H9 (cell line): ENCODE data around the gene CSTA. TPM values are rescaled to one million over a fixed set of nuclear protein-coding genes. Genes with fewer than 3 reads are reported as not detected.

Experiments used
- DNase-seq: peaks from one replicate; pipeline ENCODE4 v3.0.0-alpha.2; 2017
- H2AFZ ChIP-seq: one replicate; pipeline ENCODE4 v1.6.1; 2013; ENCODE audit warnings: mild to moderate bottlenecking, low read length, control low read depth, moderate library complexity
- H2AK5ac ChIP-seq: 2 replicates; pipeline ENCODE4 v1.6.1; 2013; ENCODE audit warnings: low read length, control low read depth, mixed read lengths; ENCODE audit not compliant: insufficient read length
- H2BK120ac ChIP-seq: one replicate; pipeline ENCODE4 v1.6.1; 2013; ENCODE audit warnings: low read depth, mild to moderate bottlenecking, low read length, control low read depth, inconsistent platforms; ENCODE audit not compliant: poor library complexity, severe bottlenecking
- H2BK12ac ChIP-seq: 2 replicates; pipeline ENCODE4 v1.6.1; 2013; ENCODE audit warnings: low read length, control low read depth, mixed read lengths, low read depth; ENCODE audit not compliant: insufficient read length
- H2BK15ac ChIP-seq: 2 replicates; pipeline ENCODE4 v1.6.1; 2013; ENCODE audit warnings: low read depth, low read length, control low read depth
- H2BK20ac ChIP-seq: one replicate; pipeline ENCODE4 v1.6.1; 2013; ENCODE audit warnings: low read depth, mild to moderate bottlenecking, low read length, control low read depth, inconsistent platforms; ENCODE audit not compliant: poor library complexity, severe bottlenecking
- H2BK5ac ChIP-seq: 2 replicates; pipeline ENCODE4 v1.6.1; 2013; ENCODE audit warnings: low read length, control low read depth, mixed read lengths; ENCODE audit not compliant: insufficient read length
- H3K14ac ChIP-seq: 2 replicates; pipeline ENCODE4 v1.6.1; 2013; ENCODE audit warnings: low read length, control low read depth; ENCODE audit not compliant: insufficient read depth
- H3K18ac ChIP-seq: 2 replicates; pipeline ENCODE4 v1.6.1; 2013; ENCODE audit warnings: low read depth, mild to moderate bottlenecking, mixed read lengths, low read length, control low read depth; ENCODE audit not compliant: insufficient read length
- H3K23ac ChIP-seq: 2 replicates; pipeline ENCODE4 v1.6.1; 2013; ENCODE audit warnings: low read length, control low read depth, mixed read lengths, low read depth; ENCODE audit not compliant: insufficient read length
- H3K23me2 ChIP-seq: 2 replicates; pipeline ENCODE4 v1.6.1; 2013; ENCODE audit warnings: low read depth, mild to moderate bottlenecking, mixed read lengths, low read length, control low read depth; ENCODE audit not compliant: insufficient read length, poor library complexity, severe bottlenecking
- H3K27ac ChIP-seq: 2 replicates; pipeline ENCODE4 v1.5.1; 2013; ENCODE audit warnings: low read length, control low read depth, mixed read lengths, low read depth; ENCODE audit not compliant: insufficient read length
- H3K27me3 ChIP-seq: 2 replicates; pipeline ENCODE4 v1.6.1; 2013; ENCODE audit warnings: low read length, control low read depth, inconsistent platforms; ENCODE audit not compliant: insufficient read depth
- H3K4ac ChIP-seq: 2 replicates; pipeline ENCODE4 v1.6.1; 2013; ENCODE audit warnings: low read depth, mild to moderate bottlenecking, control low read depth, inconsistent platforms, low read length, moderate library complexity
- H3K4me1 ChIP-seq: 2 replicates; pipeline ENCODE4 v1.6.1; 2013; ENCODE audit warnings: low read length, control low read depth, inconsistent platforms; ENCODE audit not compliant: insufficient read depth
- H3K4me2 ChIP-seq: 2 replicates; pipeline ENCODE4 v1.6.1; 2013; ENCODE audit warnings: low read length, control low read depth, mixed read lengths; ENCODE audit not compliant: insufficient read length, insufficient read depth
- H3K56ac ChIP-seq: 2 replicates; pipeline ENCODE4 v1.6.1; 2013; ENCODE audit warnings: low read depth, mild to moderate bottlenecking, mixed read lengths, low read length, control low read depth; ENCODE audit not compliant: insufficient read length
- H3K79me1 ChIP-seq: 2 replicates; pipeline ENCODE4 v1.6.1; 2013; ENCODE audit warnings: low read depth, mild to moderate bottlenecking, moderate library complexity, low read length, control low read depth, inconsistent platforms; ENCODE audit not compliant: insufficient read depth, poor library complexity, severe bottlenecking
- H3K79me2 ChIP-seq: 2 replicates; pipeline ENCODE4 v1.6.1; 2013; ENCODE audit warnings: low read length, control low read depth, inconsistent platforms; ENCODE audit not compliant: insufficient read depth
- H3K9ac ChIP-seq: 2 replicates; pipeline ENCODE4 v1.6.1; 2013; ENCODE audit warnings: low read length, control low read depth, mixed read lengths; ENCODE audit not compliant: insufficient read length; ENCODE audit errors: extremely low read depth
- H3K9me3 ChIP-seq: one replicate; pipeline ENCODE4 v1.6.1; 2013; ENCODE audit warnings: low read depth, low read length, inconsistent platforms; ENCODE audit not compliant: control insufficient read depth
- H3T11ph ChIP-seq: one replicate; pipeline ENCODE4 v1.6.1; 2013; ENCODE audit warnings: mild to moderate bottlenecking, low read length, control low read depth, inconsistent platforms
- H4K20me1 ChIP-seq: one replicate; pipeline ENCODE4 v1.6.1; 2013; ENCODE audit not compliant: control insufficient read depth, insufficient read length, insufficient read depth
- H4K5ac ChIP-seq: 2 replicates; pipeline ENCODE4 v1.6.1; 2013; ENCODE audit warnings: low read depth, mild to moderate bottlenecking, mixed read lengths, low read length, control low read depth; ENCODE audit not compliant: insufficient read length
- H4K8ac ChIP-seq: replicated peaks from 2 replicates; pipeline ENCODE4 v1.6.1; 2013; ENCODE audit warnings: low read length, control low read depth, mixed read lengths, low read depth; ENCODE audit not compliant: insufficient read length
- H4K91ac ChIP-seq: 2 replicates; pipeline ENCODE4 v1.6.1; 2013; ENCODE audit warnings: low read depth, mild to moderate bottlenecking, moderate library complexity, mixed read lengths, low read length, control low read depth; ENCODE audit not compliant: insufficient read length
- H3K27ac Mint-ChIP-seq, 3 experiments: 2 replicates in 2 of 3; 3 replicates in 1 of 3; pipeline ENCODE4 v1.8.0; 2020 to 2021; ENCODE audit warnings: mixed read lengths in 3 of 3, mild to moderate bottlenecking in 1 of 3, moderate library complexity in 1 of 3
- H3K27me3 Mint-ChIP-seq: 2 replicates; pipeline ENCODE4 v1.8.0; 2021; ENCODE audit warnings: low read depth, mild to moderate bottlenecking, moderate library complexity, mixed read lengths
- H3K36me3 Mint-ChIP-seq, 3 experiments: 2 replicates in 2 of 3; 3 replicates in 1 of 3; pipeline ENCODE4 v1.8.0; 2020 to 2021; ENCODE audit warnings: low read depth in 3 of 3, mixed read lengths in 3 of 3; ENCODE audit not compliant: insufficient read depth in 1 of 3
- H3K4me1 Mint-ChIP-seq, 2 experiments: 2 replicates each; pipeline ENCODE4 v1.8.0; 2020; ENCODE audit warnings: mixed read lengths in 2 of 2
- H3K4me3 Mint-ChIP-seq, 2 experiments: 2 replicates in 1 of 2; 3 replicates in 1 of 2; pipeline ENCODE4 v1.8.0; 2020 to 2021; ENCODE audit warnings: mild to moderate bottlenecking in 2 of 2, mixed read lengths in 2 of 2, moderate library complexity in 1 of 2
- H3K9me3 Mint-ChIP-seq, 2 experiments: 2 replicates in 1 of 2; 3 replicates in 1 of 2; pipeline ENCODE4 v1.8.0; 2020; ENCODE audit warnings: mild to moderate bottlenecking in 2 of 2, mixed read lengths in 2 of 2, moderate library complexity in 1 of 2
- WGBS: extraction: QIAGEN DNeasy Blood & Tissue Kit; methylation state at CpG from one replicate; pipeline ENCODE4 v1.1.7; 2013; ENCODE audit warnings: missing lambda C conversion rate, low lambda C conversion rate, mixed read lengths; ENCODE audit not compliant: insufficient read length; ENCODE audit errors: extremely low coverage; 5-methylcytosine and 5-hydroxymethylcytosine counted together
- total RNA-seq: library from RNA; stranded (reverse); gene quantifications from 2 replicates; pipeline ENCODE4 v1.2.1, GENCODE V29; 2021
- TF ChIP-seq, protein P1 (sequence below): fragments of 200-600 bp; sonication (generic); conservative IDR thresholded peaks from 3 replicates; pipeline ENCODE4 v1.8.0; 2021; ENCODE audit warnings: antibody characterized with exemption, mild to moderate bottlenecking

The CSTA gene
- total RNA-seq, 1 experiment from 2014 or later = not detected

- WGBS = no CpG with 5 or more reads among the region's 2 CpGs
- no peak for DNase-seq
Observed at GRCh38 chr3:122358703-122359032, 33.6 kb downstream of the CSTA start.

More at GRCh38 chr3:122358703-122359032, 33.6 kb downstream of the CSTA start:
- H3K56ac ChIP-seq = no peak overlapping the region
- no peak overlapping the region for H2BK15ac ChIP-seq
- H2BK12ac ChIP-seq = no peak overlapping the region
- no peaks in the 10 kb centered on the region for H3K4me1 ChIP-seq
- no peak overlapping the region for H3K23ac ChIP-seq
- no peaks in the 10 kb centered on the region for H4K20me1 ChIP-seq
- no peak overlapping the region for H3K27ac ChIP-seq
- no peak overlapping the region for H3K4me2 ChIP-seq
- no peaks in the 10 kb centered on the region for H3K9me3 Mint-ChIP-seq
- H3K27ac Mint-ChIP-seq = 0 out of 7 replicates have a peak overlapping the region, but pooled peaks of 1 of the 3 experiments have one; percentile 22
- no peaks in the 10 kb centered on the region for H3K23me2 ChIP-seq
- H3K36me3 Mint-ChIP-seq = peaks cover 5 to 34% (median 28%) of the 10 kb centered on the region in 3 experiments; a peak in 6 of 7 replicates
- no peak overlapping the region for H2AK5ac ChIP-seq
- TF ChIP-seq, protein P1, sequence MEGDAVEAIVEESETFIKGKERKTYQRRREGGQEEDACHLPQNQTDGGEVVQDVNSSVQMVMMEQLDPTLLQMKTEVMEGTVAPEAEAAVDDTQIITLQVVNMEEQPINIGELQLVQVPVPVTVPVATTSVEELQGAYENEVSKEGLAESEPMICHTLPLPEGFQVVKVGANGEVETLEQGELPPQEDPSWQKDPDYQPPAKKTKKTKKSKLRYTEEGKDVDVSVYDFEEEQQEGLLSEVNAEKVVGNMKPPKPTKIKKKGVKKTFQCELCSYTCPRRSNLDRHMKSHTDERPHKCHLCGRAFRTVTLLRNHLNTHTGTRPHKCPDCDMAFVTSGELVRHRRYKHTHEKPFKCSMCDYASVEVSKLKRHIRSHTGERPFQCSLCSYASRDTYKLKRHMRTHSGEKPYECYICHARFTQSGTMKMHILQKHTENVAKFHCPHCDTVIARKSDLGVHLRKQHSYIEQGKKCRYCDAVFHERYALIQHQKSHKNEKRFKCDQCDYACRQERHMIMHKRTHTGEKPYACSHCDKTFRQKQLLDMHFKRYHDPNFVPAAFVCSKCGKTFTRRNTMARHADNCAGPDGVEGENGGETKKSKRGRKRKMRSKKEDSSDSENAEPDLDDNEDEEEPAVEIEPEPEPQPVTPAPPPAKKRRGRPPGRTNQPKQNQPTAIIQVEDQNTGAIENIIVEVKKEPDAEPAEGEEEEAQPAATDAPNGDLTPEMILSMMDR = no peak
- no peak overlapping the region for H3K4ac ChIP-seq
- H3K27me3 ChIP-seq = no peaks in the 10 kb centered on the region
- H2BK20ac ChIP-seq = no peak overlapping the region
- no peak overlapping the region for H3T11ph ChIP-seq
- no peak overlapping the region for H3K4me3 Mint-ChIP-seq
- no peak overlapping the region for H3K14ac ChIP-seq
- H3K79me1 ChIP-seq = no peaks in the 10 kb centered on the region
- H2BK5ac ChIP-seq = no peak overlapping the region
- H3K4me1 Mint-ChIP-seq = peaks cover 0 to 2% of the 10 kb centered on the region in 2 experiments; a peak in 1 of 4 replicates
- no peak overlapping the region for H4K8ac ChIP-seq
- no peak overlapping the region for H3K18ac ChIP-seq
- H4K91ac ChIP-seq = no peak overlapping the region
- H4K5ac ChIP-seq = no peak overlapping the region
- H3K27me3 Mint-ChIP-seq = no peaks in the 10 kb centered on the region
- no peaks in the 10 kb centered on the region for H3K79me2 ChIP-seq
- H2AFZ ChIP-seq = no peak overlapping the region
- no peaks in the 10 kb centered on the region for H3K9me3 ChIP-seq
- no peak overlapping the region for H2BK120ac ChIP-seq
- no peak overlapping the region for H3K9ac ChIP-seq
